Astrocyte (in vitro differentiated cells and primary cell): ENCODE measurements around the gene CAPN9.

ENCODE experiments used
- EZH2 ChIP-seq: IDR thresholded peaks from 2 replicates; pipeline ENCODE4 v1.6.1; 2012; ENCODE audit warnings: mild to moderate bottlenecking, low read length, inconsistent platforms; ENCODE audit not compliant: insufficient read depth
- TF ChIP-seq, protein P1 (sequence below): IDR thresholded peaks from 2 replicates; pipeline ENCODE4 v1.5.1; 2011; ENCODE audit warnings: low read depth, mild to moderate bottlenecking, inconsistent platforms, low read length, moderate library complexity; ENCODE audit not compliant: insufficient read depth

DNA sequence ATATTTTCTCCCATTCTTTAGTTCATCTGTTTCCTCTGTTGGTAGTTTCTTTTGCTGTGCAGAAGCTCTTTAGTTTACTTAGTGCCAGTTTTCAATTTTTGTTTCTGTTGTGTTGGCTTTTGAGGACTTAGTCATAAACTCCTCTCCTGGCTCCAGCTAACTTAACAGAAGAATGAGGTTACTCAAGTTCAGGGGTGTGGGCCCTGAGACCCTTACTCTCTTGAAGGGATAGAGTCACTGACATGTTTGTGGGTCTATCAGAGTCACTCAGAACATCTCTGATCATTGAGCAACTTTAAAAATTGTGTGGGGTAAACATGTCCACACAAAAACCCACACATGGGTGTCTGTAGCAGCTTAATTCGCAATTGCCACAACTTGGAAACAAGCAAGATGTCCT, 47.5 kb upstream of the CAPN9 start:
- TF ChIP-seq, protein P1, sequence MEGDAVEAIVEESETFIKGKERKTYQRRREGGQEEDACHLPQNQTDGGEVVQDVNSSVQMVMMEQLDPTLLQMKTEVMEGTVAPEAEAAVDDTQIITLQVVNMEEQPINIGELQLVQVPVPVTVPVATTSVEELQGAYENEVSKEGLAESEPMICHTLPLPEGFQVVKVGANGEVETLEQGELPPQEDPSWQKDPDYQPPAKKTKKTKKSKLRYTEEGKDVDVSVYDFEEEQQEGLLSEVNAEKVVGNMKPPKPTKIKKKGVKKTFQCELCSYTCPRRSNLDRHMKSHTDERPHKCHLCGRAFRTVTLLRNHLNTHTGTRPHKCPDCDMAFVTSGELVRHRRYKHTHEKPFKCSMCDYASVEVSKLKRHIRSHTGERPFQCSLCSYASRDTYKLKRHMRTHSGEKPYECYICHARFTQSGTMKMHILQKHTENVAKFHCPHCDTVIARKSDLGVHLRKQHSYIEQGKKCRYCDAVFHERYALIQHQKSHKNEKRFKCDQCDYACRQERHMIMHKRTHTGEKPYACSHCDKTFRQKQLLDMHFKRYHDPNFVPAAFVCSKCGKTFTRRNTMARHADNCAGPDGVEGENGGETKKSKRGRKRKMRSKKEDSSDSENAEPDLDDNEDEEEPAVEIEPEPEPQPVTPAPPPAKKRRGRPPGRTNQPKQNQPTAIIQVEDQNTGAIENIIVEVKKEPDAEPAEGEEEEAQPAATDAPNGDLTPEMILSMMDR = no peak
- TF ChIP-seq EZH2 = no peak
